Mucosa of descending colon (tissue), 3 donors: ENCODE data around the gene DBNL. TPM values are rescaled to one million over a fixed set of nuclear protein-coding genes. Genes with fewer than 3 reads are reported as not detected.

Source experiments
- ATAC-seq: fragments of 200-7000 bp; cut with Tn5 transposase; one replicate; pipeline ENCODE4 v1.9.1; 2020; ENCODE audit warnings: mild to moderate bottlenecking, moderate library complexity
- DNase-seq, 3 donors: peaks; one replicate each; pipeline ENCODE4 v3.0.0-alpha.2; 2020
- H3K36me3 ChIP-seq: fragments of 200-600 bp; one replicate; pipeline ENCODE4 v1.8.0; 2021; ENCODE audit warnings: low read depth, mild to moderate bottlenecking
- H3K4me1 ChIP-seq: fragments of 200-600 bp; one replicate; pipeline ENCODE4 v1.8.0; 2021; ENCODE audit warnings: low read depth, mild to moderate bottlenecking
- H3K4me3 ChIP-seq: fragments of 200-600 bp; one replicate; pipeline ENCODE4 v1.8.0; 2021; ENCODE audit warnings: mild to moderate bottlenecking
- H3K9me3 ChIP-seq: fragments of 200-600 bp; one replicate; pipeline ENCODE4 v1.8.0; 2021; ENCODE audit warnings: mild to moderate bottlenecking
- intact Hi-C, 2 donors: fragments of 100-400 bp; cut with DNase I in 1 of 2; cut with micrococcal nuclease in 1 of 2; formaldehyde crosslinking; loops; one replicate each; pipeline versions ENCODE4 v1.11.0 to v1.11.1; 2022; cut with DNase I, micrococcal nuclease
- total RNA-seq, 3 donors: library from RNA; stranded (reverse); fragmentation: NEBNext Ultra II Directional in 2 of 3; extraction: Animal tissue kit (Norgen Biotek cat#: 25700) in 2 of 3; gene quantifications; one replicate each; pipeline versions ENCODE4 v1.2.1 to v1.2.4, GENCODE V29; 2021 to 2023
- TF ChIP-seq, protein P1 (sequence below): fragments of 200-600 bp; IDR thresholded peaks from one replicate; pipeline ENCODE4 v1.8.0; 2022; ENCODE audit warnings: antibody characterized with exemption, mild to moderate bottlenecking
- donor health status: DM: no; HTN: no; CAD: no; lungs with moderate emphysema.
- donor health status: DM: no; HTN: no; CAD: no.
- donor health status: DM: no; HTN: yes; CAD: no.

Gene DBNL
- total RNA-seq, 3 donors from 2014 or later = 84.2 to 91.2 (median 89.8) TPM

DNA sequence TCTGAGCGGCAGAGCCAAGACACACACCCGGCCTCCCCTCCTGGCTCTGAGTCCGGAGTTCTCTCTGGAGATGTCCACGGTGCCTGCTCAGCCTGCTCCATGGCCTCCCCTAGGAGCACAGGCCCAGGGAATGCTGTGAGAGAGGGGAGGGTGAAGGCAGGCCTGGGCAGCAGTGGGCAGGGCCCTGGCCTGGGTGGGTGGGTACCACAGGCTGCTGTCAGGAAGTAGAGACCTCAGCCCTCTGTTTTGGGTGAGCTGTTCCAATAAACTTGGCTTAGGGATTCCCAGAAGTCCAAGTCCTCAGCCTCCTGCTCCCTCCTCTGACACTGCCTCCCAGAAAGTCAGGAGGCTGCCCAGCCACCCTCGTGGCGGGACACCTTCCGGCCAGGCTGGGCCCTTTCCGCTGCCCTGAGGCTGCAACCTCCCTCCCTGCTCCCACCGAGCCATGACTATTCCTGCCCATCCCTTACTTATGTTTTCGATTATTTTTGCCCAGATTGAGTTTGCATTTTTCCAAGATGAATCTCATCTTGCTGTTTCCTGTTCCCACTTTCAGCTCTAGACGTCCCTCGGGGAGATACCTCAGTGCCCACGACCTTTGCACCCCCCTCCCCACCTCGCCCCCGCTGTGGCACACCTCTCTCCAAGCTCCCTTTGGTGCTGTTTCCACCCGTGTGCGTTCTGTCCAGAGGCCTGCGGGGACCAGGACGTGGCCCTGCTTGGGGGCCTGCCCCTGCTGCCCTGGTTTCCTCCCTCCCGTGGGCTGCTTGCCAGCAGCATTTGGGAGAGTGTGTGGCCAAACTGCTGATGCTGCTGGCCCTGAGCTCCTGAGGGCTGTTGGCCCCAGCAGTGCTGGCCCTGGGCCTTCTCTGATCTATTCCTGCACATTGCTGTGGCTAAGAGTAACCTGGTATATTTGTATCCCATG, 43.7 kb downstream of the DBNL start:
- intact Hi-C loops = no loop called here
- H3K4me3 ChIP-seq = no peak overlapping the region
- no peaks in the 10 kb centered on the region for H3K9me3 ChIP-seq
- peak; percentile 42 for ATAC-seq
- no peaks in the 10 kb centered on the region for H3K36me3 ChIP-seq
- TF ChIP-seq, protein P1, sequence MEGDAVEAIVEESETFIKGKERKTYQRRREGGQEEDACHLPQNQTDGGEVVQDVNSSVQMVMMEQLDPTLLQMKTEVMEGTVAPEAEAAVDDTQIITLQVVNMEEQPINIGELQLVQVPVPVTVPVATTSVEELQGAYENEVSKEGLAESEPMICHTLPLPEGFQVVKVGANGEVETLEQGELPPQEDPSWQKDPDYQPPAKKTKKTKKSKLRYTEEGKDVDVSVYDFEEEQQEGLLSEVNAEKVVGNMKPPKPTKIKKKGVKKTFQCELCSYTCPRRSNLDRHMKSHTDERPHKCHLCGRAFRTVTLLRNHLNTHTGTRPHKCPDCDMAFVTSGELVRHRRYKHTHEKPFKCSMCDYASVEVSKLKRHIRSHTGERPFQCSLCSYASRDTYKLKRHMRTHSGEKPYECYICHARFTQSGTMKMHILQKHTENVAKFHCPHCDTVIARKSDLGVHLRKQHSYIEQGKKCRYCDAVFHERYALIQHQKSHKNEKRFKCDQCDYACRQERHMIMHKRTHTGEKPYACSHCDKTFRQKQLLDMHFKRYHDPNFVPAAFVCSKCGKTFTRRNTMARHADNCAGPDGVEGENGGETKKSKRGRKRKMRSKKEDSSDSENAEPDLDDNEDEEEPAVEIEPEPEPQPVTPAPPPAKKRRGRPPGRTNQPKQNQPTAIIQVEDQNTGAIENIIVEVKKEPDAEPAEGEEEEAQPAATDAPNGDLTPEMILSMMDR = no peak
- peak in 2 of 3 donors; percentile 60 to 71 for DNase-seq
- H3K4me1 ChIP-seq = no peaks in the 10 kb centered on the region

DNA sequence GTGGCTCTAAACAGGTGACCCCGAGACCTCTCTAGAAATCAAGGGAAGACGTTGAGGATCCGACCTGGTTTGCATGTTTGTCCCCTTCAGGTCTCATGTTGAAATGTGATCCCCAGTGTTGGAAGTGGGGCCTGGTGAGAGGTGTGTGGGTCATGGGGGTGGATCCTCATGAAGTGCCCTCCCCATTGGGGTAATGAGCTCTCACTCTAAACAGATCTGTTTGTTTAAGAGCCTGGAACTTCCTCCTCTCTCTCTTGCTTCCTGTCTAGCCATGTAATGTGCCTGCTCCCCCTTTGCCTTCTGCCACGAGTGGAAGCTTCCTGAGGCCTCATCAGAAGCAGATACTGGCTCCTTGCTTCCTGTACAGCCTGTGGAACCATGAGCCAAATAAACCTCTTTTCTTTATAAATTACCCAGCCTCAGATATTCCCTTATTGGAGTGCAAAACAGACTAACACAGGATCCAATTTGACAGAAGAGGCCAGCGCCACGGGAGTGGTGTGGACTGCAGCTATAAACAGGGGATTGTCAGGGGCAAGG, 48.7 kb downstream of the DBNL start:
- H3K4me3 ChIP-seq = no peak overlapping the region
- TF ChIP-seq, protein P1 = no peak
- intact Hi-C loops = no loop called here
- ATAC-seq (no peak), DNase-seq (no peak)
- H3K4me1 ChIP-seq = no peaks in the 10 kb centered on the region
- no peaks in the 10 kb centered on the region for H3K9me3 ChIP-seq
- no peaks in the 10 kb centered on the region for H3K36me3 ChIP-seq

DNA sequence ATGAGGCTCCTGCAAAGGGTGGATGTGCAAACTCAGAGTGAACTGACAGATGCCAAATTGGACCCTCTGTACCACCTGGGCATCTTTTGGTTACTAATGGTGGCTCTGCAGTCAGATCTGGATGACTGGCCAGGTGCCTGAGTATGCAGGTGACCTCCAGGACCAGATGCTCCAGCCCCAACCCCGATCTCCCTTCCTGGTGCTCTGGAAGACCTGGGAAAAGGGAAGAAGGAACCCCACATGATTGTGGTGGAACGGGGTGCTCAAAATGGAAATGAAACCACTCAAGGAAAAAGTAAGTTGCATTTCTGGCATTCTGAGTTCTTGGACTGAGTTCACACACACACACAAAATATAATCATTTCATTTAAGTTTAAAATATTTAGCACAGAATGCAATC, 49.9 kb downstream of the DBNL start:
- no peak overlapping the region for H3K4me3 ChIP-seq
- no peak for ATAC-seq
- intact Hi-C loops = no loop called here
- TF ChIP-seq, protein P1 = no peak
- H3K36me3 ChIP-seq = no peaks in the 10 kb centered on the region
- no peak for DNase-seq
- no peaks in the 10 kb centered on the region for H3K4me1 ChIP-seq
- no peaks in the 10 kb centered on the region for H3K9me3 ChIP-seq

DNA sequence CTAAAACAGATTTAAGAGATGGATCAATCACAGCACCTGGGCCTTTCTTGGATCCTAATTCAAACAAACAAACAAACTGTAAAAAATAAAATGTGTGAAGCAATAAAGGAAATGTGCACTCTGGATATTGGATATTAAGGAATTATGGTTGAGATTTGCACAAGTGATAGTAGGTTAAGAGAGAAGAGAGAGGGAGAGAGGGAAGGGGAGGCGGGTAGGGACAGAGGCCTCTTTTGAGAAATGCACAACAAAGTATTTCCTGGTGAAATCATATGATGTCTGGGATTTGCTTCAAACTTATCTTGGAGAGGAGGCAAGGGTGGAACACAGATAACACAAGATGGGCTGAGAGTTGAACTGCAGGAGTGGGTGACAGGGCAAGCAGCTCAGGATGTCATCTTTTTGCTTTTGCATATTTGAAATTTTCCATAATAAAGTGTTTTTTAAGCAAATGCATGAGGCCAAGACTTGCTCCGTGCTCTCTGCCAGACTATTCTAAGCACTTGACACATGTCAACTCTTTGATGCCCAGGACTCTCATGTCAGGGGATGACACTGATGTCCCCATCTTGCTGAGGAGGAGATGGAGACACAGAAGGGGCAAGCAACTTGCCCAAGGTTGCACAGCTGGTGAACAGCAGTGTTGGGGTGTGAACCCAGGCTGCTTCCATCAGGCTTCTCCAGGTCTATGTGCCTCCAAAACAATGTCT, 50.5 kb downstream of the DBNL start:
- no peak for DNase-seq
- TF ChIP-seq, protein P1 = no peak
- no peaks in the 10 kb centered on the region for H3K36me3 ChIP-seq
- H3K4me1 ChIP-seq = no peaks in the 10 kb centered on the region
- ATAC-seq = no peak
- no peak overlapping the region for H3K4me3 ChIP-seq
- H3K9me3 ChIP-seq = no peaks in the 10 kb centered on the region
- intact Hi-C loops = no loop called here

DNA sequence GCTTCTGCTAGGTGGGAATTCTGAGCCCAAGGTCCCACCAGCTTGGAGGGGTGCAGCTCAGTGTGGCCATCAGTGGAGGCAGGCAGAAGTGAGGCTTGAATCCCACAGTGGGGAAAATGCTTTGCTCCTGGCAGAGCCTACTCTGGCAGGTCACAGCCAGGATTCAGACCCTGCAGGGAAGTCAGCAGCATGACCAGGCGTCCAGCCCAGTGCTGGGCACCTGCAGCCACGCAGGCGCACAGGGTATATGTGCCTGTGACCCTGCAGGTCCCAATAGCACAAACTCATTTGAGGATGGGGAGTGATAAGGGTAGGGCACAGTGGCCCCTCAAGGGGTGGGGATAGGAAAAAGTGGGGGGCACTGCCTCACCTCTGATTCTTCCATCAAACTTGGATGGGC, 51.3 kb downstream of the DBNL start:
- Histone ChIP-seq H3K9me3 (no peaks in the 10 kb centered on the region), H3K4me3 (no peak overlapping the region), H3K4me1 (no peaks in the 10 kb centered on the region), H3K36me3 (no peaks in the 10 kb centered on the region)
- TF ChIP-seq, protein P1 = no peak
- intact Hi-C loops = no loop called here
- DNase-seq (peak in 1 of 3 donors; percentile 10), ATAC-seq (no peak)
